Sciatic nerve (tissue), 2 donors: Measurements from ENCODE around the gene LRCH3. TPM values are rescaled to one million over a fixed set of nuclear protein-coding genes. Genes with fewer than 3 reads are reported as not detected.

Experiments
- ATAC-seq: fragments of 200-7000 bp; cut with Tn5 transposase; one replicate; pipeline ENCODE4 v1.9.1; 2020; ENCODE audit warnings: mild to moderate bottlenecking, moderate library complexity
- DNase-seq: peaks from one replicate; pipeline ENCODE4 v3.0.0-alpha.2; 2020; ENCODE audit warnings: low spot score
- intact Hi-C: fragments of 100-400 bp; cut with DNase I; formaldehyde crosslinking; loops from one replicate; pipeline ENCODE4 v1.14.2; 2022
- total RNA-seq: library from RNA; stranded (reverse); fragmentation: NEBNext Ultra II Directional; extraction: Animal tissue kit (Norgen Biotek cat#: 25700); gene quantifications from one replicate; pipeline ENCODE4 v1.2.1, GENCODE V29; 2021
- donor health status: DM: no; HTN: no; CAD: no.
- donor health status: DM: no; HTN: no; CAD: no.

The LRCH3 gene
- total RNA-seq, 1 donor from 2014 or later, result 89.7 TPM

DNA sequence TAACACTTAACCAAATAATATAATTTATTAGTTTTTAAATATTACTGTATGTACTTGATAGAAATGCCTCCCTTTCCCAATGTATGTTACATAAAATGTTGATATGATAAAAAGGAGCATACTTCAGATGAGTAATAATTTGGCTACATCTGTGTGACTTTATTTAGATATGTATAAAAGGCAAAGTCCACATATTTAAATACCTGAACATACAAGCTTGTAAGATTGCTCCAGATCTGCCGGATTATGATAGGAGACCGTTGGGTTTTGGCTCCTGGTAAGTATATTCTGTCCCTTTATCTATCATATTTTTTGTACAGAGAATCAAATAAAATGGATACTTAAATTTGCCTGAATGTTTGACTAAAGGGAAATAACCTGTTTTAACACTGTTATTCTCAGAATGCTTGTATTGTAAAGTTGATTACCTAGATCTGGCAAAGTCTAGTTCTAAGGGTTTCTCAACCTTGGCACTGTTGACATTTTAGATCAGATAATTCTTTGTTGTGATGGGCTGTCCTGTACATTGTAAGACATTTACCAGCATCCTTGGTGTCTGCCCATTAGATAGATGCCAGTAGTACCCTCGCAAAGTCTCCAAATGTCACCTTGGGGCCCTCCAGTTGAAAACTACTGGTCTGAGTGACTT, 38.5 kb downstream of the LRCH3 start:
- ATAC-seq, result no peak
- intact Hi-C loops, result no loop called here

GRCh38 chr3:197830308-197830966, 39.4 kb downstream of the LRCH3 start:
- intact Hi-C loops, result no loop called here
- ATAC-seq, result no peak

More for the DNA sequence above, 38.5 kb downstream of the LRCH3 start:
- no peak for DNase-seq

DNA sequence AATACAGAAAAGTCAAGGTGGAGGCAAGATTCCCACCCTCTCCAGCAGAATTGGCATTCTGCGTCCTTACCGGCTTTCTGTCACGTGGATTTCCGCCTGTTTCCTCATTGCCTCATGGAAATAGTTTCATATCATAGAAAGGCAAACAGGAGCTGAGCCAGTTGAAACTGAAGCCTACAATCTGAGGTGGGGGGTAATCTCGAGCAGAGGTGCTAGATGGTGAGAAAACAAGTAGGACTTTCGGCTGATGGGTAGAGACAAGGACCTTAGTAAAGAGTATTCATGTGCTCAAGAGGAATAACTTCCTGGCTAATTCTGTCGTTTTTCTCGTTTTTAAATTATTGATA, 39.9 kb downstream of the LRCH3 start:
- ATAC-seq, result no peak
- no peak for DNase-seq
- intact Hi-C loops, result no loop called here

More at GRCh38 chr3:197830308-197830966, 39.4 kb downstream of the LRCH3 start:
- DNase-seq, result no peak

DNA sequence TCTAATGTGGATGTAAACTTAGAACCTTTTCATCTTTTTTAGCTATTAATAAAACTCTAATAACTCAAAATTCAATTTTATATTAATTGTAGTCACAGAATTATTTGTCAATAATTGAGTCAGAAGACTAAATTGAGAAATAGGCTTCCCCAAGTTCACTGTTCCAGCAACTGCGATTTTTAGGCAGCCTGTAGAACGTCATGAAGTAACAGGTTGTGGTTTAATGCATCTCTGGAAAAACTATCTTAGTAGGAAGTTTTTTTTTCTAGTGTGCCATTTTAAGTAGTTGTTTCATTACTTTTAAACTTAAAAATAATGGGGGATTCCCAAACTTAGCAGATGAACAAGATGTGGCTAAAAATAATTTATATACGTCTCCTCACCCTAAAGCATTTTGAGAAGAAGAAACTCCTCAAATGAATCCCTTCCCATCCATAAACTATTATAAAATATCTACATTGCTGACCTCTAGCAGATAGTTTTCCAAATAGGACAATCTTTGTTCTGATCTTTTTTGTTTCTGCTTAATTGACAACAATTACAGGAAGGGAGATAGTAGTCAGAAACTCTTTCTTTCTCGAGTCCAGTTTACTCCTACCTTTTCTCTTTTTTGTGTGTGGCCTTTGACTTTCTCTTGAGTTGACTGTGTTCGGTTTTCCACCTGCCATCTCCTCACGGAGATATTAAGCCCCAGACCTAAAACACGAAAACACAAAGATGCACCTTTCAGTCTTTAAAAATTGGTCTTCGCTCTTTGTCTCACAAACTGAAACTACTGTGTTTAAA, 43.1 kb downstream of the LRCH3 start:
- ATAC-seq (no peak), DNase-seq (no peak)
- intact Hi-C loops, result no loop called here

GRCh38 chr3:197835509-197835908, 44.5 kb downstream of the LRCH3 start:
- intact Hi-C loops, result no loop called here
- no peak for DNase-seq
- ATAC-seq, result no peak

DNA sequence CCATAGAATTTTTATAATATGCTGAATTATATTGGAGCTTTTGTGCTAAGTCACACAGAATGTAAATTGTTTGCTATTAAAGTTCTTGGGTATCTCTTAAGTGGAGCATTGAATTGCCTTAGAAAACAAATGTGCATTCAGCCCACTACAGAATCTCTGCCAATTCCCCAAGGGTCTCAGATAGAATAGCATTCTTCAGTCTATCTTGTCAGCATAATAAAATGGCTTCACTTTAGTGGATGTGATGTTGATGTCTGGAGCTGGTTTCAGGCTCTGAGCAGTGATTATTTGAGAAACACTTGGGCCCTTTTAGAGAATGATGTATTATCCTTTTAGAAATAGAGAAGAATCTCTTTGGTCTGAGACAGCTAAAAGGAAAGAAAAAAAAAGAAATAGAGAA, 45.2 kb downstream of the LRCH3 start:
- DNase-seq (no peak), ATAC-seq (no peak)
- intact Hi-C loops, result no loop called here

DNA sequence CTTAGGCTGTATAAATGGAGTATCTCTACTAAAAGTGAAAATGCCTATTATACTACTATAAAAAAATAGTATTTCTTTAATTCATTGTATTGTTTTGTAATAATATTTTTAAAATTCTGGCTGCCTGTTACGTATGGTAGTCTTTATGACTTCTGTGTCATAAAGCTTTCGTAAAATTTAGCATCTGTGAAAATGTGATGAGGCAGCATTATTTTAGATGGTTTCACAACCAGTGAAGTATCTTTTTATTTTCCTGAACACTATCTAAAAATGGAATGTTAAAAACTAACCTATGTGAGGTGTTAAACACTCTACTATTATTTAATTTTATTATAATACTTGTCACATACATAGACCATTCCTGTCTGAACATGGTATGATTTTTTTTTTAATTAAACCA, 46.2 kb downstream of the LRCH3 start:
- intact Hi-C loops, result no loop called here
- no peak for ATAC-seq
- DNase-seq, result no peak

- ATAC-seq, result no peak
- intact Hi-C loops, result no loop called here
These were observed 50.7 kb downstream of the LRCH3 start for GRCh38 chr3:197841789-197842188.

GRCh38 chr3:197846491-197846890, 55.4 kb downstream of the LRCH3 start:
- intact Hi-C loops, result loop anchor here (5.0 kb wide), 1 partner anchor 79 kb away; no protein-coding TSS in a partner anchor
- DNase-seq (no peak), ATAC-seq (no peak)

More at GRCh38 chr3:197841789-197842188, 50.7 kb downstream of the LRCH3 start:
- DNase-seq, result no peak

GRCh38 chr3:197847866-197848401, 56.9 kb downstream of the LRCH3 start:
- DNase-seq, result no peak
- intact Hi-C loops, result loop anchor here (5.0 kb wide), 1 partner anchor 81 kb away; no protein-coding TSS in a partner anchor
- peak; percentile 62 for ATAC-seq

DNA sequence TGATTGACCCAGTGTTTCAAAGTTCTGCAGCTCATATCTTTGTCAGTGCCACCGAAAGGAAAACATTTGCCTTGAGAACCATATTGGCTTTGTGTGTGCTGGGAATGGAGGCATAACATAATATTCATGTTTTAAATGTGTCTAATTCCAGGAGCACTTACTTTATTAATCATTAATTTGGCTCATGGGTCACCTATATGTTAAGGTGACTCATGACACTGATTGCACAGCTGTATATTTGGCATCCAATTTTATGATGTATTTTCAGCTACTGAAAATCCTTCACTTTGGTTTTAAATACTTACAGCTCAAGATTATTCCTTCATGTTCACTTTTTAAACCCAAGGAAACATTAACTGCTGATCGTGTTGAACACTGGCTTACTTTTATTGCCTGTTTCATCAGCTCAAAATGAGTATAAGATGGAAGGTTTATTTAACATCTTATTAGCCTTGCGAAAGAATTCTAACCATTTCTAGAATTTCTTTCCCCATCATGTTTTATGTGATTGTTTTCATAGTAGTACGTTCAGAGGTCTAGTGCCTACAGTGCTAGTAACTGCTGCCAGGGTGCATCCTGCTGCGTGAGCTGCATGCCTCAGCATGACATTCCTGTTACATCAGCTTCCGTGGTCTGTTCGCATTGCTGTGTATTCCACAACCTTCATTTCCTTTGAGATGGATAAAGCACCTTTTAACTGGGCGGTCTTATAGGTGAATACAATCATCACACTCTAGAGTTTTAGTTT, 63.7 kb downstream of the LRCH3 start:
- DNase-seq (no peak), ATAC-seq (peak; percentile 89)
- intact Hi-C loops, result no loop called here

GRCh38 chr3:197855571-197855970, 64.5 kb downstream of the LRCH3 start:
- ATAC-seq (peak; percentile 38), DNase-seq (no peak)
- intact Hi-C loops, result no loop called here

DNA sequence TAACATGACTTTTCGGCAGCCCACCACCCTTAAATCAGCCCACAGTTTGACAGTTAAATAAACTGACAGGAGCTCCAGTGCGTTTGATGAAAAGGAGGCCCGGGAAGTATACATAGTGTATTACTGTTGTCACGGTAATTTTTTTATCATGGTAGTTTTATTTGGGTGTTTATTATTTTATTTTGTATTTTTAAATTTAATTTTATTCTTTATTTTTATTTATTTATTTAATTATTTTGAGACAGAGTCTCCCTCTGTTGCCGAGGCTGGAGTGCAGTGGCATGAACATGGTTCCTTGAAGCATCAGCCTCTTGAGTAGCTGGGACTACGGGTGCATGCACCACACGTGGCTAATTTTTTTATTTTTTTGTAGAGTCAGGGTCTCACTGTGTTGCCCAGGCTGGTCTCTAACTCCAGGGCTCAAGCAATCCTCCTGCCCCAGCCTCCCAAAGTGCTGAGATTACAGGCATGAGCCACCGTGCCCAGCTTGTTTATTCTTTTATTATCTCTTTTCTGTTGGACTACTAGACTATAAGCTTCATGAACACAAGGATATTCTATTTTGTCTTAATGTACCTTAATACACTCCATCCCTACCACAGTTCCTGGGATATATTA, 65.3 kb downstream of the LRCH3 start:
- intact Hi-C loops, result no loop called here
- ATAC-seq (no peak), DNase-seq (no peak)

GRCh38 chr3:197858133-197858532, 67.1 kb downstream of the LRCH3 start:
- no peak for DNase-seq
- intact Hi-C loops, result no loop called here
- ATAC-seq, result no peak

- intact Hi-C loops, result no loop called here
- ATAC-seq (no peak), DNase-seq (no peak)
These were observed 67.5 kb downstream of the LRCH3 start for GRCh38 chr3:197858598-197858997.

DNA sequence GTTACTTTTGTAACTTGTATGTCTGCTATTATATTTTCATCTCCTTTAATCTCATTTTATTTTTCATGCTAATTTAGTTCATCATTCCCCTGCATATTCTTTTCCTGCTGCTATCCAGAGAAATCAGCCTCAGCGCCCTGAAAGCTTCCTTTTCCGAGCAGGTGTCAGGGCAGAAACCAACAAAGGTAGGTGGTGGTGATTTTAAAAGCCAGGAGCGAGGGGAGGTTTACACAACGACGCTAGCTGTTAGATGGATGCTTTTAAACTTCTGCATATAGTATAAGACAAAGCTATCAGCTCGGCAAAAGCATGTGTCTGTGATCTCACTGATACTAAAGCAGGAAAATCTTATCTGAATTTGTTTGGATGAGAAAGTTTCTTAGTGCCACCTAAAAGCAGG, 75.0 kb downstream of the LRCH3 start:
- intact Hi-C loops, result no loop called here
- ATAC-seq, result no peak
- DNase-seq, result no peak

DNA sequence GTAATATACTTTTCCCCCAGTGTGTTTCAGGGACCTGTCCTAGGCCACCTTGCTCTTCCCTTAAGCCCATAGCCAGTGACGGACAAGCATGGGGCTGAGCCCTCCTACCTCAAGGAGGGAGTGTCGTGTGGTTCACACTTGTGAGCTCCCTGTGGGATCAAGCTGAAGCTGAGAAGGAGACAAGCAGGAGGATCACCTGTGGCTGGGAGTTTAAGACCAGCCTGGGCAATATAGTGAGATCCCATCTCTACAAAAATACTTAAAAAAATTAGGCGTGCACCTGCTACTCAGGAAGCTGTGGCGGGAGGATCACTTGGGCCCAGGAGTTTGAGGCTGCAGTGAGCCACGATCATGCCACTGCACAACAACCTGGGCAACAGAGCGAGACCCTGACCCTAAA, 82.3 kb downstream of the LRCH3 start:
- DNase-seq, result no peak
- intact Hi-C loops, result no loop called here
- no peak for ATAC-seq

DNA sequence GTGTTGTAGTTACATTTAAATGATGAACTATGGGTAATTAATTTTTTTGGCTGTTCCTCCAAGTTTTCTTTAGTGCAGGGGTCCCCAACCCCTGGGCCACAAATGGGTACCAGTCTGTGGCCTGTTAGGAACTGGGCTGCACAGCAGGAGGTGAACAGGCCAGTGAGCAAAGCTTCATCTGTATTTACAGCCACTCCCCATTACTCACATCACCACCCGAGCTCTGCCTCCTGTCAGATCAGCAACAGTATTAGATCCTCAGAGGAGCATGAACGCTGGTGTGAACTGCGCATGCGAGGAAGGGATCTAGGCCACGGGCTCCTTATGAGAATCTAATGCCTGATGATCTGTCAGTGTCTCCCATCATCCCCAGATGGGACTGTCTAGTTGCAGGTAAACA, 83.0 kb downstream of the LRCH3 start:
- intact Hi-C loops, result no loop called here
- no peak for DNase-seq
- ATAC-seq, result no peak

- intact Hi-C loops, result no loop called here
- DNase-seq, result no peak
- ATAC-seq, result no peak
These were observed 83.6 kb downstream of the LRCH3 start for GRCh38 chr3:197874653-197875052.
